GM18519 (cell line): ENCODE results near the gene UPF3A.
"Not testable (repeated sequence)": the region's sequence is repeated elsewhere in the genome, so short reads cannot be mapped to it uniquely, and the experiment has no call there.

Source experiments
- ATAC-seq: cut with Tn5 transposase; IDR thresholded peaks from one replicate; pipeline ENCODE4 v1.9.1; 2021; ENCODE audit warnings: mild to moderate bottlenecking, moderate library complexity; ENCODE audit not compliant: unreplicated experiment, low FRiP score

UPF3A gene, protein sequence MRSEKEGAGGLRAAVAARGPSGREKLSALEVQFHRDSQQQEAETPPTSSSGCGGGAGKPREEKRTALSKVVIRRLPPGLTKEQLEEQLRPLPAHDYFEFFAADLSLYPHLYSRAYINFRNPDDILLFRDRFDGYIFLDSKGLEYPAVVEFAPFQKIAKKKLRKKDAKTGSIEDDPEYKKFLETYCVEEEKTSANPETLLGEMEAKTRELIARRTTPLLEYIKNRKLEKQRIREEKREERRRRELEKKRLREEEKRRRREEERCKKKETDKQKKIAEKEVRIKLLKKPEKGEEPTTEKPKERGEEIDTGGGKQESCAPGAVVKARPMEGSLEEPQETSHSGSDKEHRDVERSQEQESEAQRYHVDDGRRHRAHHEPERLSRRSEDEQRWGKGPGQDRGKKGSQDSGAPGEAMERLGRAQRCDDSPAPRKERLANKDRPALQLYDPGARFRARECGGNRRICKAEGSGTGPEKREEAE

DNA sequence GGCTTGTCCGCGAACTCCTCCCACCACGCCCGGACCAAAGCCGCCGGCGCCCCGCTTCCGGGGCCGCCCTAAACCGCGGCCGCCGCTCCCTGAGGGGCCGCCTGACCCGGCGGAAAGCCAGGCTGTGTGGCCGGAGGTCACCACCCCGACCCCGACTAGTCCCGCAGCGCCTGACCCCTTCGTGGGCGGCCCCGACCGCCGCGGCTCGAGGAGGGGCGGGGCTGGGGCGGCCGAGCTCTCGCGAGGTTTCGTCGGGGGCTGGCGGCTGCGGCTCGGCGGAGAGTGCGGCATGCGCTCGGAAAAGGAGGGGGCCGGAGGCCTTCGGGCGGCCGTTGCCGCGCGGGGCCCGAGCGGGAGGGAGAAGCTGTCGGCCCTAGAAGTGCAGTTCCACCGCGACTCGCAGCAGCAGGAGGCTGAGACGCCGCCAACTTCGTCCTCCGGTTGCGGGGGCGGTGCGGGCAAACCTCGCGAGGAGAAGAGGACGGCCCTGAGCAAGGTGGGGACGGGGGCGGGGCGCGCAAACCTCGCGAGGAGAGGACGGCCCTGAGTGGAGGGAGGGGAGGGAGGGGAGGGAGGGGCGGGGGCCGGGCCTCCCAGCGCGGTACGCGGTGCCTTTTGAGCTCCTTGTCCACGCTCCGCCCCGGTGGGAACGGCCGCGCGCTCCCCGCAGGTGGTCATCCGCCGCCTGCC, at the start of gene UPF3A:
TSS of gene UPF3A (plus strand) at position 251 of the 690 bp plus-strand sequence. CDS start at position 290, 39 bp downstream.
- ATAC-seq, result peak; percentile 40

- ATAC-seq, result no peak
These were observed 49.5 kb upstream of the UPF3A start for GRCh38 chr13:114231886-114232285.

DNA sequence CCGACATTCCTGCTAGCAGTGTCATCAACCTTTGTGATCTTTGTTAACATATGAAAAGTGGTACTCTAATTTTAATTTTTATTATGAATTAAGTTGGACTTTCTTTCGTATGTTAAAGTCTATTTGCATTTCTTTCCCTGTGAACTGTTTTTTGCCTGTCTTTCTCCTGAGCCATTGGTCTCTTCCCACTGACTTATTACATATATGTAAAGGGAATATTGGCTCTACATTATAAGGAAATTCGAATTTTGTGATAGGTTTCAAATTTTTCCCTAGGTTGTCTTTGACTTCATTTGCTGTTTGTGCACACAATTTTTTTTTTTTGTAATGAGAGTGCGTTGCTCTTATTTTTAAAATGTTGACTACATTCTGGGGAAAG, 47.1 kb upstream of the UPF3A start:
- ATAC-seq, result no peak

DNA sequence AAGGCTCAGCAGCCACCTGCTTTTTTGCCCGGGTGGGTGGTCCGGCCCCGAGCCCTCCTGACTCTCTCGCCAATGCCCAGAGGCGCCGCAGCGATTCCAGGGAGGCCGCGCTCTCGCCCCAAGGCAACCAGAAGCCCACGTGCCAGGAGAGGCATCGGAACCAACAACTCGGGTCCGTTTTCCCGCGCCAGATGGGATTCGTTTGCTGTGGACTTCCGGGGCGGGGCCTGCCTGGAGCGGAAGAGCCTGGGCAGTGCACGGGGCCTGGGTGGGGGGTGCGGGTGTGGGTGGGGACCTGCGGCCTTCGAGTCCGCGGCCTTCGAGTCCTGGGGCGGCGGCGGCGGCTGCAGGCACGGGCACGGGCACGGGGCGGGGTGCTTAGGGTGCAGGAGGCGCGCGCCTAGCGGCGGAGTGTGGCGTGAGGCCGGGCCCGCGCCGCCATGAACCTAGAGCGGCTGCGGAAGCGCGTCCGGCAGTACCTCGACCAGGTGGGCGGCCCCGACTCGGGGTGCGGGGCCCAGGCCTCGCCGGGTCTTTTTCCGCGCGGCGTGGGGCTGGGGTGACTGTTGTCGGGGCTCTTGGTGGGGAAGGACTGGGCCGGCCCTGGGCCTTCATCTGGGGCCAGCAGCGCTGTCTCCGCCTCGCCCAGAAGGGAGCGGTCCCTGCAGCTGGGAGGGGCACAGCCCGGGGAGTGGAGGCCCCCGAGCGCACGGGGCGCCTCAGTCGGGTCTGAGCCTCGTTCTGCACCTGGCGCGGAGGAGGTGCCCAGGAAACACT, 46.6 kb upstream of the UPF3A start, which contains the start of gene CDC16:
TSS of gene CDC16 (plus strand) at position 253 of the 777 bp plus-strand sequence. CDS start at position 441, 188 bp downstream.
- peak; percentile 58 for ATAC-seq

DNA sequence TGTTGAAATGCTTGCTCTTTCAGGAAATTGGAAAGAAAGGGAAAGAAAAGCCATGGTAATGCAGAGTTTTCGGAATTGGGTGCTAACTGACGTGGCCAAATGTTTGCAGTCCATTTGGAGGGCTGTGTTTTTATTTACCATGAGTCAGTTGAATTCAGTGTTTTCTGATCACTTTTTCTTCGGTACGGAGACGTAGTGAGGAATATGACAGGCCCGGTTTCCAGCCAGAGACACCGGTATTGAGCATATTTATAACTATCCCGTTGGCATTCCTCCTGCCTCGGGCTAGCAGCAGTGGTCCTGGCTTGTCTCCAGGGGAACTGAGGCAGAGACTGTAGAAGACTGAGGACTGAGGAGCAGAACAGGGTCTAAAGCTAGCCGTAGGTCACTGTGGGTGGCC, 45.7 kb upstream of the UPF3A start:
- no peak for ATAC-seq

- no peak for ATAC-seq
These were observed 45.2 kb upstream of the UPF3A start for GRCh38 chr13:114236227-114236626.

GRCh38 chr13:114237415-114238112, 43.8 kb upstream of the UPF3A start:
- no peak for ATAC-seq

- no peak for ATAC-seq
These were observed 39.5 kb upstream of the UPF3A start for GRCh38 chr13:114241918-114242317.

DNA sequence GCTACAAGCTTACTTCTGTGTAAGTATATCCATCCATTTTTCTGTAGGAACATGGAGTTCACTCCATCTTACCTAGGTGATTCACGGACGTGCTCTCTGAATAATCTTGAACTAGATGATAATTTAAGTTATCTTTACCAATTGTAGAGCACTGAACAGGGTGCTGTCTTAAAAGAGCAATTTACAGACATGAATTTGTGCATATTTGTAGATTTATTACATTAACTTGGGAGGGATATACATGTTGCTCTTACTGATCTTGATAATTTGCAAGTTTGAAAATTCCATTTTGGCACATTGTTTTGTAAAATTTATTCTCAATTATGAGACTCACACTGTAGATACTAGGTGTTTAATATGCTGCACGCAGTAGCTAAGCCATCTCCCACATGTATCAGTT, 37.4 kb upstream of the UPF3A start:
- no peak for ATAC-seq

DNA sequence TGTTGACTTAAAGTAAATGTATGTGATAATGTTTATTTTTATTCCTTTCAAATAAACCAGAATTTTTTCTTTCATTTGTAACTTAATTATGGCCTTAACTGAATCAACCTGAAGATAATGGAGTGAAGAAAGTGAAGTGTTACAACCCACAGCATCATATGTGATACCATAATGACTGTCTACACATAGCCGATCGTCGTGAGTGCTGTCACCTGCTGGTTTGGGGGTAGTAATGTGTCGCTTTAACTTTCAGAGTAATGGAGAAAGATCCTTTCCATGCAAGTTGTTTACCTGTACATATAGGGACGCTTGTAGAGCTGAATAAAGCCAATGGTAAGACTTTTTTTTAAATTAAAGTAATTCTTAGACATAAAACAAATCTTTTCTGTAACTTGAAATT, 36.8 kb upstream of the UPF3A start:
- ATAC-seq, result no peak

- no peak for ATAC-seq
These were observed 33.4 kb upstream of the UPF3A start for GRCh38 chr13:114248011-114248410.

DNA sequence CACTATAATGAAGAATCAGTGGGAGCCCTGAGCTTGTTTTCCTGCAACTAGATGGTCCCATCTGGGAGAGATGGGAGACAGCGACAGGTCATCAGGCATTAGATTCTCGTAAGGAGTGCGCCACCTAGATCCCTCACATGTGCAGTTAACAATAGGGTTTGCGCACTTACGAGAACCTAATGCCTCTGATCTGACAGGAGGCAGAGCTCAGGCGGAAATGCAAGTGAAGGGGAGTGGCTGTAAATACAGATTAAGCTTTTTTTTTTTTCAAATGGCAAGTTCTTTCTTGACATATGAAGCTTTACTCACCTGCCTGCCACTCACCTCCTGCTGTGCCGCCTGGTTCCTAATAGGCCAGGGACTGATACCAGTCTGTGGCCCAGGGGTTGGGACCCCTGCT, 32.3 kb upstream of the UPF3A start:
- ATAC-seq, result no peak

DNA sequence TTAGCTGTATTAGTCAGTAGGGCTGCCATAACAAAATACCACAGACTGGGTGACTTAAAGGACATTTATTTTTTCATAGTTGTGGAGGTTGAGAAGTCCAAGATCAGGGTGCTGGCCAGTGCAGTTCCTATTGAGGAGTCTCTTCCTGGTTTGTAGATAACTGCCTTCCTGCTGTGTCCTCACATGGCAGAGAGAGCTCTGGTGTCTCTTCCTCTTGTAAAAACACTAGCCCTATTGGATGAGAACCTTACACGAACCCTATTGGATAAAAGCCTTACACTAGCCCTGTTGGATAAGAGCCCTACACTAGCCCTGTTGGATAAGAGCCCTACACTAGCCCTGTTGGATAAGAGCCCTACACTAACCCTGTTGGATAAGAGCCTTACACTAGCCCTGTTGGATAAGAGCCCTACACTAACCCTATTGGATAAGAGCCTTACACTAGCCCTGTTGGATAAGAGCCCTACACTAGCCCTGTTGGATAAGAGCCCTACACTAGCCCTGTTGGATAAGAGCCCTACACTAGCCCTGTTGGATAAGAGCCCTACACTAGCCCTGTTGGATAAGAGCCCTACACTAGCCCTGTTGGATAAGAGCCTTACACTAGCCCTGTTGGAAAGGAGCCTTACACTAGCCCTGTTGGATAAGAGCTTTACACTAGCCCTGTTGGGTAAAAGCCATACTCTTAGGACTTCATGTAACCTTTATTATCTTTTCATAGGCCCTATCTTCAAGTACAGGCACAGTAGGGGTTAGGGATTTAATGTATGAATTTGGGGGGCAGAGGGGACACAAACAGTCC, 29.6 kb upstream of the UPF3A start:
- not testable (repeated sequence) for ATAC-seq

DNA sequence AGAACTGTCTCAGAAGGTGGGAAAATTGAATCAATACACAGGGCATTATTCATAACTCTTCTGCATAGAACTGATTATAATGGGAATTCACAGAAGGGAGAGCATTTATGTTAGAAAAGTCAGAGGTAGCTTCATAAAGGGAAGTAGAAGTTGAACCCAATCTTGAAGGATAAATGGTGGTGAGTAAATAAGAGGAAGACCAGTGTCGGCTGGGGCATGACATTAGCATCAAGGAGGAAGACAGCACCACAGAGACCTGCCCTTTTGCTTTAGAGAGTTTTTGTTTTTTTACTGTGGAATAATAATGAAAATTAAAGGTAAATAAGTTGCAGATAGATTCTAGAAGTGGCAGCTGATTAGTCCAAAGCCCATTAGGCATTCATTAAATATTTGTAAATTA, 24.9 kb upstream of the UPF3A start:
- no peak for ATAC-seq

DNA sequence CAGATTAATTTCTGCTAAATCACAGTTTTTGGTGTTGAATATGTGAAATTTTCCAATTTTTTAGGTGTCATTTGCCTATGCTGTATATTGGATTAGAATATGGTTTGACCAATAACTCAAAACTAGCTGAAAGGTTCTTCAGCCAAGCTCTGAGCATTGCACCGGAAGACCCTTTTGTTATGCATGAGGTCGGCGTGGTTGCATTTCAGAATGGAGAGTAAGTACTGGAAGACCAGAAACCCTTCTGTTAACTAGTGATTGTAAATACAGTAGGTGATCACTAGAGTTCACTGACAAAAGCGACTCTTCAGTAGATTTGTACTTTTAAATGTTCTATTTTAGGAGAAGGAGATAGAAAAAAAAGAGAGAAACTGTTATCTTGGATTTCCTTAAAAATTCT, 24.4 kb upstream of the UPF3A start:
- no peak for ATAC-seq

- no peak for ATAC-seq
These were observed 22.8 kb upstream of the UPF3A start for GRCh38 chr13:114258589-114258988.

DNA sequence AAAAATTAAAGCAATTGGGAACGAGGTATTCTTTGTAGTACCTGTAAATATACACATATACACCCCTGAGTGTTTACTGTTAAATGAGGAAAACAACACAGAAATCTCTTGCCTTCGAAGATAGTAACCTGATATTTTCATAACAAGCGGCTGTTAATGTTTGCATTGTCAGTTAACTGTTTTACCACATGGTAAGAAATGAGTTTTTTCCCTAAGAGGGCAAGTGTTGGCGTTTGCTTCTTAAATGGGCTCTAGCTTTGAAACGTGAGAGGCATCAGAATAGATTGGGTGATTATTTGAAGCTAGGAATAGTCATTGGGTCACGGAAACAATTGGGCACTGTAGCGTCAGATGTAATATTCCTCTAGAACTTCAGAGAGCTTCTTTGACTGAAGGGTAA, 22.0 kb upstream of the UPF3A start:
- no peak for ATAC-seq

- no peak for ATAC-seq
These were observed 21.4 kb upstream of the UPF3A start for GRCh38 chr13:114259974-114260373.

DNA sequence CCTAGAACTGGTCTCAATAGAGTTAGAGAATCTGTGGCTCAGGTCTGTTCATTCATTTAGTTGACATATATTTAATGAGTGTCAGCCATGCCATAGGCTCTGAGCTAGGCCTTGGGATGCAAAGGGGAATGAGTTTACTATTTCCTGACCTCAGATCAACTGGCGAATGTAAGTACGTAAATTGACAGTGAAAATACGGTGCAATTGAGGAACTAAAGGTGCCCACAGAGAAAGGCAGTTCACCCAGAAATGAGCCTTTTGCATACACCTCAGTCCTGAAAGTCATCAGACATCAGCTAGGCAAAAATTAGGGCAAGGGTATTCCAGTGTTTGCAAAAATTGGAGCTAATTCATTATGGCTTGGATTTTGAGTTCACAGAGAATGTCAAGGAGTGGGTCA, 20.6 kb upstream of the UPF3A start:
- ATAC-seq, result no peak
